Stimulated activated CD8-positive, alpha-beta memory T cell treated with anti-CD3 and anti-CD28 coated beads, Interleukin-4, amount 100 ng/mL, for 48 hours (primary cell): ENCODE data around the gene SP8.
"Not testable (repeated sequence)": the region's sequence is repeated elsewhere in the genome, so short reads cannot be mapped to it uniquely, and the experiment has no call there.

ENCODE experiments used
- DNase-seq: peaks from one replicate; pipeline ENCODE4 v3.0.0-alpha.2; 2020

Gene SP8

DNA sequence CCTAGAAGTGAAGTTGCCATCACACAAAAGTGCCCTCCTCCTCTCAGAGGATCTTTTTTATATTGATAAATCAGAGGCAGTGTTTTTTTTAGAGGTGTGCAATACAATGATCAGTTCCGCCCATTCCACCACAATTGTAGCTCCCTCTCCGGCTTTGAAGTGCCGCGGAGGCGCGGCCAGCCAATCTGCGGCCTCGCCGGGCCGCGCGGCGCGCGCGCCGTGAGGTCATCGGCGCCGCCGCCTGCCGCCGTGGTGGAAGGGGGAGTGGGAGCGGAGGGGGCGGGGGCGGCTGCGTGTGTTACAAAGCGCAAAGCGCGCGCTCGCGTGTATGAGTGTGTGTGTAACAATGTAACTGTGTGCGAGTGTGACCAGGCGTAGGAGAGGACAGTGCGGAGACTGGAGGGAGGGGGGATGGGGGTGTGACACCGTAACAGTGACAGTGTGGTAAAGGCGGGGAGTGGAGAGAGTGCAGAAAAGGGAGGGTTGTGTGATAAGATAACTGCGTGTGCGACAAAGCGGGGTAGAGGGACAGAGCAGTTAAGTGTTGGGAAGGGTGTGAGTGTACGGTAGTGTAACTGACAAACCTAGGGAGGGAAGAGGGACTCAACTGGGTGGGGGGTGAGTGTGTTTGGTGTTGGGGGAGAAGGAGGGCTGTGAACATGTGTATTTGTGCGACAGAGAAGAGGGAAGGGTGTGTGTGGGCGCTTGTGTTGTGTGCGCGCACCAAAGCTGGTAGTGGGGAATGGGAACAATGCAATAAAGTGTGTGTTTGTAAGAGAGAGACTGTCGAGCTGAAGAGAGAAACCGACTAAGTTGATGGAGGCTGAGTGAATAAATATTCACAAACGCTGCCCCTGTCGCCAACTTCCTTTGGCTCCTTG, at the start of gene SP8:
SP8 (minus strand) TSS at position 108 of the 881 bp plus-strand sequence; CDS start at position 20, 88 bp downstream.
- peak; percentile 39 for DNase-seq

DNA sequence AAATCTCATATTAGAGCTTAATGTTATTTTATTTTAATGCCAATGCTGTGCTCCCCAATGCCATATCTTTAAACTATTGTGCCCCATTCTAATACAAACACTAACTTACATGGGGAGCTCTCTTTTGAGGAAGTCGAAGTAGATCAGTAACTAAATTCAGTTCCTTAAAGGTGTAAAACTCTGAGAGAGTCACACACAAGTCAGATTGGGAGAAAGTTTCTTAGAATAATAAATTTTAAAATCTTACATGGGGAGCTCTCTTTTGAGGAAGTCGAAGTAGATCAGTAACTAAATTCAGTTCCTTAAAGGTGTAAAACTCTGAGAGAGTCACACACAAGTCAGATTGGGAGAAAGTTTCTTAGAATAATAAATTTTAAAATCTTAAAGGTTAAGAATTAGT, 49.7 kb upstream of the SP8 start:
- DNase-seq = not testable (repeated sequence)

DNA sequence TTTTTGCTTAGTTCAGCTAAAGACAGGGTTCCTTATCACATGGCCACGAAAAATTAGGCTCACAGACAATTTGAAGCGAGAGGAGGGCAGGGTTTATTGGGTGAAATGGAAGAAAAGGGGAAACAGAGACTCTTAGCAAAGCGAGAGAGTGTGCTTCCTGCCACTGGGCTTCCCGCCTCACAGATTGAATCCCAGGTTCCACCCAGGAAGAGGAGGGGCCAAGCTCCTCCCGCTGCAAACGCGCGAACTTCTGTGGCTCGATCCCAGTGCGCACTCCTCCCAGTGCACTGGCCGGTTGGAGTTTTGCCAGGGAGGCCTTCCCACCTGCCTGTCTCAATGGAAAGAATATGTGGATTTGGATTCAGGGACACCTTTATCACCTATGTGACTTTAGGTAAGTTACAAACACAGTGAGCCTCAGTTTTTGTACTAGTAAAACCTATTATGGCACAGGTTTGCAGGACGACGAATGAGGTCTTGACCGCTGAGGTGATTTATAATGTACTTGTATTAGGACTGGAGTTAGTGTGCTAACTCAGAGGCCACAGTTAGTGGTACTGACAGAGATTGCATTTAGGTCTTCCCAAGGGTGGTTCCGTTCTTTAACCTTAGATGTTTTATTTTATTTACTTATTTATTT, 48.5 kb upstream of the SP8 start:
- DNase-seq = no peak

DNA sequence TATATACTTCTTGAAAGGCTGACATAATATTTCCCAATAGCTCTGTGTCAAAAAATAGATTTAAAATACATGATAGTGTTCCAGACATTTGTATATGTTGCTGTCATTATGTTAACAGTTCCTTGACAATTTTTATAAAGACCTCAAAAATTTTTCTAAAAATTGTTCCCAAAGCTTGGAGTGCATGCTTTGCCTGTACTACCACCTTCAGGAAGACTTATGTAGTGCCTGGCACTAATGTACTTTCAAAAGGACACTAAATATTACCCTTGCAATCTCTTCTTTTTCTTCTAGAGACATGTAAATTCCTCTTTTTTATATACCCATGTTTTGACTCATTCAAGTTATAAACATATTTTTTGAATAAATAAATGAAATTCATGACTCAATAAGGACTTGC, 48.0 kb upstream of the SP8 start:
- DNase-seq = no peak

DNA sequence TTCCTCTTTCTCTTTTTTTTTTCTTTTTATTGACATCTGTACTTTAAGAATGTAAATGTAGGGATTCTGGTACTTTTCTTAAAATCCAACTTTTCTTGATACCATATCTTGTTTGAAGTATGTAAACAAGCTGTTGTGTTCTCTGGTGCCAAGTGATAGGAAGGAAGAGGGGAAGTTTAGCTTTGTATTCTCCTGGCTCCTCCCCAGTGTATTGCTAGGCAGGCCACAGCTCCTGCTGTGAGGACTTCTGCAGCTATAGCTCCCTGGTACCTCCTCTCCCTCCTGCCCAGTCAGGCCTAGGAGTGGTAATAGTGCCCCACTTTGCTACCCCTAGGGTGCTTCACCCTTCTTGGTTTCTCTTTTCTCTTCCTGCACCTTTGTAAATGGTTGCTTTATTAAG, 45.3 kb upstream of the SP8 start:
- no peak for DNase-seq

DNA sequence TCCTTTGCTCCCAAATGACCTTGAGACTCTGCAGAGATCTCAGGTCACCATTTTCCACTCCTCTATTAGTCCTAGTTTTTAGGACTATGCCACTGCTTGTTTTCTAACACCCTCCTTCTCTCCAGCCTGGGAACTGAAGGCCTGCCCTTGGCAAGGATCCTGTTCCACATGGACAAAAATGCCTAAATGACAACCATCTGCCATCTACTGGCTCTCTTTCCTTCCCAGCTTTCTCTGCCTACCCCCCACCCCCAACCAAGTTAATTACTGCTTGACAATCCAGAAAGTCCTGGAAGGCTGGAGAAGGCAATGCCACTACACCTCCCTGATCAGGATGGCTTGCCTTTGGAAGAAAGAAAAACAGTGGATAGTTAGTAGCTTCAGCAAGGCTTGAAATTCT, 44.8 kb upstream of the SP8 start:
- no peak for DNase-seq

DNA sequence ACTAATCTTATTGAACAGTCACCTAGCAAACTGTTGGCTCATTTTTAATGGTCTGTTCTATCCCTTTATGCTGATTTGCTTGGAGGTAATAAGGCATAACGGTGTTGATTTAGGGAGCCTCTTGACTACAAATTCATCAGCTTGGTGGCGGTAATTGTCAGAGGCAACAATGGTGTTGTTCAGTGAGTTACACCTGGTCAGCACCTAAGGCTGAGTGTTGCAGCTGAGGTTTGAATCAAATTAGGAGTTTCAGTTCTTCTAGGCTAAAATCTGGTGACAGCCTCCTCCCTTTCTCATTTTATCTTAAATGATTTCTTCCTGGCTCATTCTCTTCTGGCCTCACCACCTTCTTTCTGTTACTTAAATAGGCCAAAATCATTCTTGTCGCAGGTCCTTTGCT, 42.3 kb upstream of the SP8 start:
- DNase-seq = no peak

DNA sequence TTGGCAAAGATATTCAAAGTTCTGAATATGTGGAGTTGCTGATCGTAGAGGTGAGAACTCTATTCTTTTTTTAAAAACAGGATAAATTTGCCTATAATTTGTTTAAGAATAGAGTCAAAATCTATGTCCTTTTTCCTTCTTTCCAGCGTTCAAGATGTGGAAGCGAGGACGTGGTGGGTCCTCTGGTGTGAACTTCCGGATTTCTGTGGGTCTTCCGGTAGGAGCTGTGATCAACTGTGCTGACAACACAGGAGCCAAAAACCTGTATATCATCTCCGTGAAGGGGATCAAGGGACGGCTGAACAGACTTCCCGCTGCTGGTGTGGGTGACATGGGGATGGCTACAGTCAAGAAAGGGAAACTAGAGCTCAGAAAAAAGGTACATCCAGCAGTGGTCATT, 40.5 kb upstream of the SP8 start:
- no peak for DNase-seq

DNA sequence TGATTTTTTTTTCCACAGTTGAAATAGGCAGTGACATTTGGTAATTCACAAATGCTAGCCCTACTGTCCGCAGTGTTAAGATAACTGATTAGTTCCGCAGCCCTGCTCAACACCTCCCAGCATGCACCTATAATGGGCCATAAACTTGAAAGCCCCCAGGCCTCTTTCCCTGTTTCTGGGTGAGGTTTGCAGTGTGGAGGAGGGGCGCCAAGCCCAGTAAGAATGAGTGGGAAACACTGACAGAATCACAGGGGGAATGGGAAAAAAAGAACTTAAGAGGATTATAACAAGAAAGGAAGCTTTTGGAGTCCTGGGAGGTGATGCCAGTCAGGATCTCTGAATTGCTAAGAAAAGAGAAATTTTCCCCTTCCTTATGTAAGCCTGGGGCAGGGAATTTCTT, 39.6 kb upstream of the SP8 start:
- DNase-seq = no peak

DNA sequence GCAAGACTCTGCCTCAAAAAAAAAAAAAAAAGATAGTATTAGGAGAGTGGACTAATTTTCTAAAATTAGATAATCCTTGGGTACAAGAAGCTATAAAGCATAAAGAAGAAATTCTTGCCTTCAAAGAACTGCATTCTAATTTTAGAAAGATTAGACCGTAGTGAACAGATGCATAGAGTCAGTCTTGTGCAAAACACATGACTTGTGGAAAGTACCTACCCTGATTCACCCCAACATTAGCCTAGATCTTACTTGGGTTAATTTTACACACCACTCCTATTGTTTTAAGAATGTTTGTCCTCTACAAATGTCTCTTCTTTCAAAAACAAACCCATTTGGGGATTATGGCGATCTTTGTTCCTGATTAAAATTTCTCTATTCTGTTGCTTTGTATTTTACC, 38.9 kb upstream of the SP8 start:
- DNase-seq = no peak

DNA sequence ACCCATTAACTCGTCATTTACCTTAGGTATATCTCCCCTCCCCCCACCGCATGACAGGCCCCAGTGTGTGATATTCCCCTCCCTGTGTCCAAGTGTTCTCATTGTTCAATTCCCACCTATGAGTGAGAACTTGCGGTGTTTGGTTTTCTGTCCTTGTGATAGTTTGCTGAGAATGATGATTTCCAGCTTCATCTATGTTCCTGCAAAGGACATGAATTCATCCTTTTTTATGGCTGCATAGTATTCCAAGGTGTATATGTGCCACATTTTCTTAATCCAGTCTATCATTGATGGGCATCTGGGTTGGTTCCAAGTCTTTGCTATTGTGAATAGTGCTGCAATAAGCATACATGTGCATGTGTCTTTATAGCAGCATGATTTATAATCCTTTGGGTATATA, 34.7 kb upstream of the SP8 start:
- DNase-seq = not testable (repeated sequence)

DNA sequence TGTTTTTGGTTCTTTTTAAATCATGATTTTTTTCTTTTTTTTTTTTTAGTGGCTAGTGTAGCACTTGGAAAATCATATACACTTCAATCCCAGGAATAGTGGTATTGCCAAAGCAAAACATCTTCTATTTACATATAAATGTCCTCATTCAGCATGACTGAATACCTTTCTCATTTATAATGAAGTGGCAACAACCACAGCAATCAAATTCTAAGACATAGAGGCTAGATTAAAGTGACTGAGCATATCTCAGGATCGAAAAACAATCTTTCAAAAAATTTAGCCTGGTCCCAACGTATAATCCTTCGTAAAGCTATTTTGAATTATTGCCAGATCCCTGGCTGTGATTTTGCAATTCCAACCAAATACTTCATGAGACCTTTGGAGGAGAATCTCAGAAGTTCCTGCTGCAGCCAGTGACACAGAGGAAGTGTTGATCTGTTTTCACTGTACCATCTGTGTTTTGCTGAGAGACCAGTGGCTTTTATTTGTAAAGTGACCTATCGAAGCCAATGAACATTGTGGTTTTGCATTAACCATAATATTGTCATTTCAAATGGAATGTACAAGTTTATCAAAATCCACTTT, 29.8 kb upstream of the SP8 start:
- DNase-seq = no peak

DNA sequence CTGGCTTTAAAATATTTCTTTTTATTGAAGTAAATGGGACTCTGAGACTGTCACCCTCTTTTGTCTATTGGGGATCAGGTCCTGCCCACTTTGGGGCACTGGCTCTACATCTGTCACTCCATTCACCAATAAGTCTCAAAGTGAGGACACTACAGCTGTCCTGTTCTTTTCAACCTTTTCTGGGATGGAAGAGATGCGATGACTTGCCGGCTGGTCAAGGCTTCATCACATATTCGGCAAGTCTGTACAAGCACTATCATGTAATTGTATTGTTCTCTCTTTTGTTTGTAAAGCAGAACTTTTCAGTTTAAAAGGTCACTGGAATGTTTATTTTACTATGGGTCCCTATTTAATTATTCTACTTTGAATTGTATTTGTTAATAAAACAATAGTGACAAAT, 17.7 kb upstream of the SP8 start:
- DNase-seq = no peak

DNA sequence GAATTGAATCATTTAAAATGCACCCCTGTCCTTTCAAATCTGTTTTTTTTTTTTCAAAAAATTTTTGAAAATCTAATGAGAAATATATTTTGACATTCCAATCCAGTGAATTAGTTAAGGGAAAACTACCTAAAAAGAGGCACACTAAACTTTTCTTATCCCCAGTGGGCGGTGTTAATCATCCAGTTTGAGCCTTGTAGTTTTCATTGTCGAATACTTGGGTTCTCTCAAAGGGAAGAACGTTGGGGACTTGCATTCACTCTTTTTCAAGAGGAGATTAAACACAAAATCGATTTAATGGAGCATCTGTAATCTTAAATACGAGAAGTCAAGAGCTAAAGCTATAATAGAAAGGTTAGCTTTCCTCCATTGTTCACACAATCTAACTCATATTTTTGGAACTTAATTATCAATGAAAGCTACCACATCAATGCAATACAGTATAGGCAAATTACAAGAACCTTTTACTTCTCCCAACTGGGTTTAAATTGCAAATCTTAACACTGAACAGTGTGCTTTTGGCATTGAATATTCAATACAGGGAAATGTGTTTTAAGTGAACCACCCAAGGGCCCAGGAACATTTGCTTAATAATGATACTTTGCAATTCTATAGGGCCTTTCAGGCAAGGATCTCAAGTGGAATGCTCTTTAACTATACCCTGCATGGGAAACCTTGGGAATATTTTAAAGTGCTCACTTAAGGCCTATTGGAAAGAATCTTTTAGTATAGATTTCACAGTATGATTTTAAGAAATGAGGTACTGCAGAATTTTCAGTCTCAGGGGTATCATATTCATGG, 13.1 kb upstream of the SP8 start:
- no peak for DNase-seq

DNA sequence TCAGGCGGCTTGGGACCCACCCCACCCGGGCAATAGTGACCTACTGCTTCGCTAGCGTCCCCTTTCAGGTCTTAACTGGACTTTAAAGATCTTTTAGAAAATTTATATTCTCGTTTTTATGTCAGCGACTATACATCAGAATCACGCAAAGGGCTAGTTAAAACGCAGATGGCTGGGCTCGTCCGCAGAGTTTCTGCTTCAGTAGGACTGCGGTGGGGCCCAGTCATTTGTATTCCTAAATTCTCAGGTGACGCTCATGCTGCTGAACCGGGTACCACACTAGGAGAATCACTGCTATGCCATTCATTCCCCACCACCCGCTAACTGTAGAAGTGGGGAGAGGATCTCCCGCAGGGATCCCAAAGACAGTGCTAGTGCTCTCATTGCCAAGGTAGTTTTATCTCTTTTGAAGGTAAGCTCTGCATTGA, 12.0 kb upstream of the SP8 start:
- no peak for DNase-seq

DNA sequence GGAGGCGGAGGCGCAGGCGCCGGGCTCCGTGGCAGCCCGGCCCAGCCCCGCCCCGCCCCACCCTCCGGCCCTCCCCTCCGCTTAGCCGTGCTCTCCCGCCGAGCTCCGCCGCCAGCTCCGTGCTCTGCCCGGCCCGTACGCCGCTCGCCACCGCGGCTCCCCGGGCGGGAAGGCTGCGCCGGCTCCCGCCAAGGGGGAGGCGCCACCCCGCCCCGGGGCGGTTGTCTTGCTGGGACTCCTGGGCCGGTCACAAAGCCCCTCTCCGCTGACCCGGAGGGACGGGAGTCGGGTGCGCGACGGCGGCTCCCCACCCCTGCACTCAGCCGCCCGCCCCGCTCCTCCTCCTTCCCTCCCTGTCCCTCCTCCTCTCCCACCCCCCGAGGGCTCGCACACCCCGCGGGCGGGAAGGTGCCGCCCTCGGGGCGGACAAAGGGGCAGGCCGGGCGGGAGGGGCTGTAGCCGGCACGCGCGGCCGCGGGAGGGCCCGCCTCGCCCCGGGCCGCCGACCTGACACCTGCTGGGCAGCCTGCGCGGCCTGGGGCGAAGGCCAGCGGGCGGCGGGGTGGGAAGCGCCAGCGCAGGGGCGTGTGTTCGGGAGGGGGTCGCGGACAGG, 11.5 kb upstream of the SP8 start:
- peak; percentile 34 for DNase-seq

DNA sequence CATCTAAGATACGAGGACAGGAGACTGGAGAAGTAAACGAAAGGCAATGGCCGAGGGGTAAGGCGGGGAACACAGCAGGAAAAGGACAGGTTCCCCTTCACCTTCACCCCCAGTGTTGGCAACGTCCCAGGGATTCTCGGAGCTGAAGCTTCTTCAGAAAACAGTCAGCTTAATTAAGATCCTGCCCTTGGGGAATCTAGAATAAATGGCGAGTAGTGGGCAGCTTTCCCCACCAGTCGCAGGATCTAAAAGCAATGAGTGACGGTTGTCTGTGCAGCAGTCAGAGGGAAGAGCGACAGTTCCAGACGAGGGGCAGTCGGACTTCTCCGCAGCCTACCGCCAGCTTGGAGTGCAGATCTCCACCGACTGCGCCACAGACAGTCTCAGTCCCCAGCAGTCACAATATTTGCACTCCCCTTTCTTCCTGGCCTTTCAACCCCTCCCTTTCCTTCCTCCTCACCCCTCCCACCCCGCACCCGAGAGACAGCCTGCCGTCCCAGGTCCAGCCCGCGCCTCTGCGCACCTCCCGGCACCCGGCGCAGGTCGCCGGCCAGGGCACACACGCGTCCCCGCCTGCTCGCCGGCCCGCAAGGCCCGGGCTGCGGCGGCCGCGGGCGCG, 10.9 kb upstream of the SP8 start:
- DNase-seq = peak; percentile 28

DNA sequence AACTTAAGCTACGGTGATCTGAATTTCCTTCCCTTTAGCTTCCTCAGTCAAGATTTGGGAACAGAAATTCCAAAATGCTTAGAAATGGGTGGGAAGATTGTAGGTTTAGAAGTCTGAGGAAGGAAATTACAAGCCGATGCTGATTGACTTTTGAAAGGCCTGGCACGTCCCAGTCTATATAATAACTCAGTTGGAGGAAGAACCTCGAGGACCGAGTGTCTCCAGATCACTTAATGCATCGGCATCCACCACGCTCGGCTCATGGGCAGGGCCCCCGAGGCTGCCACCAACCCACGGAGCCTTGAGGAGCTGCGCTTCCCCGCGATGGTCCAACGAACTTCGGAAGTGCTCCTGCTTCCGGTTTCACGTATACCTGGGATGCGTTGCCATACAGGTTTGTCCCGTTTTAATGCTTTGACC, 10.4 kb upstream of the SP8 start:
- no peak for DNase-seq

DNA sequence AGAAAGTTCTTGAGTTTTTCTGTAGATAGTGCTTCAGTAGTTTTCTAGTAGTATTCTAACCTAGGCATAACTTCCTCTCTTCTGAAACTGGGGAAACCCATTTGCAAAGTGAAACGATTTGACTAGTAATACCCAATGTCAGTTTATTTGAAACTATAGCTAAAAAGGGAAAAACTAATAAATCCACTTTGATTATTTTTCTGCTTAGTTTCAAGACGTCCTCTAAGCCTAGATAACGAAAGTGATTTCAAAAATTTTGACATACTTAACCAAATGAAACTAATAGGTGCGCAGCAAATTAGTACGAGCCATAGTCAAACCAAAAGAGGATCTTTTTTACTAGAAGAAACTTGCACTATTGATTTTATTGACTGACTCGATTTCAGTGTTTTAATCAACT, 9.8 kb upstream of the SP8 start:
- no peak for DNase-seq

DNA sequence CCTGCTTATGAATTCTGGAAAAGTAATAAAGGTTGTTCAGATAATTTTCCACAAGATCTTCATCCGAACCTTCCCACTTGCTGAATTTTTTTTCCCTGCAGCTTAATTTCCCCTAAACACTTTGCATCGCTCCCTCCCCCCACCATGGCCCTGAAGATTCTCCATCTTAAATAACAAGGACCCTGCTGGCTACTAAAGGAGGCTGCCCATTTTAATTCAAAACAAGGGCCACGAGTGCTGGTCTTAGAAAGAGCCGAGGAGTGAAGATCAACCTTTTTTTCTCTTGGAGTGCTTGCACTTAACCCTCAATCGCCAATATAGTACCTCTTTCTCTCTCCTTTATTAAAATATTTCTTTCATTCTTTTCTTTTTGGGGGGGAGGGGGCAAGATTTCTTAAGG, 9.2 kb upstream of the SP8 start:
- DNase-seq = no peak

DNA sequence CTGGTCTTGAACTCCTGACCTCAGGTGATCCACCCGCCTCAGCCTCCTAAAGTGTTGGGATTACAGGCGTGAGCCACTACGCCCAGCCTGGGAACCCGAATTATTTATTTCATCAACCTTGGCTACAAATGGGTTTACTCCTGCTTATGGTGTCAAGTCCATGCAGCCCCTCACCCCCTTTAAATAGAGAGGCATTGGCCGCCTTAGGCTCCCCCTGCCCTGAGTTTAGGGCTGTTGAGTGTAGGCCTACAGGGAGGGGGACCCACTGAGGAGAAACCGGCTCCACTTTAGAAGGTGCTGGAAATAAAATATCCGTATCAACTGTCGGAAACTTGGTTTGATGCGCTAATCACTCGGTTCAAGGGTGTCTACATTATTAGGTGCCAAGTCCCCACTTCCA, 8.7 kb upstream of the SP8 start:
- no peak for DNase-seq

DNA sequence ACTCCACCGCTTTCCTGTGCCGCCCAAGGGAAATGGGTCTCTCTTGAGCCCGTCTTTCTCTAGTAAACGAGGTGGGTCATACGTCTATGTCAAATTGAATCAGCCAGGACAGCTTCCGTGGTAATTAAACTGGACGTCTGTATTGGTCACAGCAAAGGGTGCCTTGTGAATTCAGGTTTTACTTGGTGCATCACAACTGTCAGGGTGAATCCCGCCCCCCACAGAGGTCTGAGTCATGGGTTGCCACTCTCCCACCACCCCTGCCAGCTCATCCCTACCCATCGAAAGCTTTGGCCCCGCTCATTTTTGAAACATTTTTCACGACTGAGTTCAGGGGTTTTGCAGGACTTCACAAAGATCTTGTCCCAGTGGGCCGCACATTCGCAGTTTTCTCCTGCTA, 8.0 kb upstream of the SP8 start:
- DNase-seq = no peak
